Nephron progenitor cell (in vitro differentiated cells): ENCODE results near the gene LSM2.
"Not testable (repeated sequence)": the region's sequence is repeated elsewhere in the genome, so short reads cannot be mapped to it uniquely, and the experiment has no call there.

ENCODE experiments used
- DNase-seq: peaks from one replicate; pipeline ENCODE4 v3.0.0; 2021
- H3K27ac Mint-ChIP-seq: 2 replicates; pipeline ENCODE4 v1.8.0; 2021; ENCODE audit warnings: mild to moderate bottlenecking, moderate library complexity, mixed read lengths
- H3K27me3 Mint-ChIP-seq: 2 replicates; pipeline ENCODE4 v1.8.0; 2021; ENCODE audit warnings: mild to moderate bottlenecking, low read depth, mixed read lengths; ENCODE audit not compliant: poor library complexity
- H3K36me3 Mint-ChIP-seq: 2 replicates; pipeline ENCODE4 v1.8.0; 2021; ENCODE audit warnings: low read depth, mixed read lengths
- H3K4me1 Mint-ChIP-seq: 2 replicates; pipeline ENCODE4 v1.8.0; 2021; ENCODE audit warnings: mixed read lengths
- H3K4me3 Mint-ChIP-seq: 2 replicates; pipeline ENCODE4 v1.8.0; 2021; ENCODE audit warnings: mild to moderate bottlenecking, moderate library complexity, mixed read lengths
- H3K9me3 Mint-ChIP-seq: 2 replicates; pipeline ENCODE4 v1.8.0; 2021; ENCODE audit warnings: mild to moderate bottlenecking, moderate library complexity, mixed read lengths
- TF ChIP-seq, protein P1 (sequence below): fragments of 200-600 bp; sonication (generic); IDR thresholded peaks from 2 replicates; pipeline ENCODE4 v1.5.0; 2021; ENCODE audit warnings: antibody characterized with exemption

The LSM2 gene

DNA sequence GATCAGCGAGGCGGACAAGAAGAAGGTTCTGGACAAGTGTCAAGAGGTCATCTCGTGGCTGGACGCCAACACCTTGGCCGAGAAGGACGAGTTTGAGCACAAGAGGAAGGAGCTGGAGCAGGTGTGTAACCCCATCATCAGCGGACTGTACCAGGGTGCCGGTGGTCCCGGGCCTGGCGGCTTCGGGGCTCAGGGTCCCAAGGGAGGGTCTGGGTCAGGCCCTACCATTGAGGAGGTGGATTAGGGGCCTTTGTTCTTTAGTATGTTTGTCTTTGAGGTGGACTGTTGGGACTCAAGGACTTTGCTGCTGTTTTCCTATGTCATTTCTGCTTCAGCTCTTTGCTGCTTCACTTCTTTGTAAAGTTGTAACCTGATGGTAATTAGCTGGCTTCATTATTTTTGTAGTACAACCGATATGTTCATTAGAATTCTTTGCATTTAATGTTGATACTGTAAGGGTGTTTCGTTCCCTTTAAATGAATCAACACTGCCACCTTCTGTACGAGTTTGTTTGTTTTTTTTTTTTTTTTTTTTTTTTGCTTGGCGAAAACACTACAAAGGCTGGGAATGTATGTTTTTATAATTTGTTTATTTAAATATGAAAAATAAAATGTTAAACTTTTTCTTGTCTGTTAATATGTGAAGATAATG is 23.0 kb upstream of the LSM2 start:
- DNase-seq: no peak
- Mint-ChIP-seq H3K4me1 (peaks cover 45% of the 10 kb centered on the region), H3K27me3 (peaks cover under 1% of the 10 kb centered on the region), H3K36me3 (peaks cover 7% of the 10 kb centered on the region), H3K27ac (peak overlapping the region; percentile 53), H3K4me3 (peak overlapping the region; percentile 91), H3K9me3 (peaks cover 5% of the 10 kb centered on the region)
- TF ChIP-seq, protein P1, sequence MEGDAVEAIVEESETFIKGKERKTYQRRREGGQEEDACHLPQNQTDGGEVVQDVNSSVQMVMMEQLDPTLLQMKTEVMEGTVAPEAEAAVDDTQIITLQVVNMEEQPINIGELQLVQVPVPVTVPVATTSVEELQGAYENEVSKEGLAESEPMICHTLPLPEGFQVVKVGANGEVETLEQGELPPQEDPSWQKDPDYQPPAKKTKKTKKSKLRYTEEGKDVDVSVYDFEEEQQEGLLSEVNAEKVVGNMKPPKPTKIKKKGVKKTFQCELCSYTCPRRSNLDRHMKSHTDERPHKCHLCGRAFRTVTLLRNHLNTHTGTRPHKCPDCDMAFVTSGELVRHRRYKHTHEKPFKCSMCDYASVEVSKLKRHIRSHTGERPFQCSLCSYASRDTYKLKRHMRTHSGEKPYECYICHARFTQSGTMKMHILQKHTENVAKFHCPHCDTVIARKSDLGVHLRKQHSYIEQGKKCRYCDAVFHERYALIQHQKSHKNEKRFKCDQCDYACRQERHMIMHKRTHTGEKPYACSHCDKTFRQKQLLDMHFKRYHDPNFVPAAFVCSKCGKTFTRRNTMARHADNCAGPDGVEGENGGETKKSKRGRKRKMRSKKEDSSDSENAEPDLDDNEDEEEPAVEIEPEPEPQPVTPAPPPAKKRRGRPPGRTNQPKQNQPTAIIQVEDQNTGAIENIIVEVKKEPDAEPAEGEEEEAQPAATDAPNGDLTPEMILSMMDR: peak; percentile 42

DNA sequence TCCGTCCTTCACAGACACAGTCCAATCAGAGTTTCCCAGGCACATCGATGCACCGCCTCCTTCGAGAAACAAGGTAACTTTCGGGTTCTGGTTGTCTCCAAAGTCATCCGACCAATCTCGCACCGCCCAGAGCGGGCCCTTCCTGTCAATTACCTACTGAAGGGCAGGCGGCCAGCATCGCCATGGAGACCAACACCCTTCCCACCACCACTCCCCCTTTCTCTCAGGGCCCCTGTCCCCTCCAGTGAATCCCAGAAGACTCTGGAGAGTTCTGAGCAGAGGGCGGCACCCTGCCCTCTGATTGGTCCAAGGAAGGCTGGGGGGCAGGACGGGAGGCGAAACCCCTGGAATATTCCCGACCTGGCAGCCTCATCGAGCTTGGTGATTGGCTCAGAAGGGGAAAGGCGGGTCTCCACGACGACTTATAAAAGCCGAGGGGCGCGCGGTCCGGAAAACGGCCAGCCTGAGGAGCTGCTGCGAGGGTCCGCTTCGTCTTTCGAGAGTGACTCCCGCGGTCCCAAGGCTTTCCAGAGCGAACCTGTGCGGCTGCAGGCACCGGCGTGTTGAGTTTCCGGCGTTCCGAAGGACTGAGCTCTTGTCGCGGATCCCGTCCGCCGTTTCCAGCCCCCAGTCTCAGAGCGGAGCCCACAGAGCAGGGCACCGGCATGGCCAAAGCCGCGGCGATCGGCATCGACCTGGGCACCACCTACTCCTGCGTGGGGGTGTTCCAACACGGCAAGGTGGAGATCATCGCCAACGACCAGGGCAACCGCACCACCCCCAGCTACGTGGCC is 20.7 kb upstream of the LSM2 start, which contains the start of gene HSPA1B:
Gene HSPA1B (plus strand): TSS at position 453 of the 794 bp plus-strand sequence. CDS start 213 bp downstream, at position 666.
- TF ChIP-seq, protein P1: no peak
- peak; percentile 93 for DNase-seq
- peaks cover 50% of the 10 kb centered on the region for H3K4me1 Mint-ChIP-seq
- H3K27me3 Mint-ChIP-seq: peaks cover 4% of the 10 kb centered on the region
- peak within 1 kb of the TSS; percentile 92 for H3K4me3 Mint-ChIP-seq
- peak within 1 kb of the TSS; percentile 98 for H3K27ac Mint-ChIP-seq
- H3K36me3 Mint-ChIP-seq: peaks cover 7% of the 10 kb centered on the region
- H3K9me3 Mint-ChIP-seq: peaks cover 5% of the 10 kb centered on the region

DNA sequence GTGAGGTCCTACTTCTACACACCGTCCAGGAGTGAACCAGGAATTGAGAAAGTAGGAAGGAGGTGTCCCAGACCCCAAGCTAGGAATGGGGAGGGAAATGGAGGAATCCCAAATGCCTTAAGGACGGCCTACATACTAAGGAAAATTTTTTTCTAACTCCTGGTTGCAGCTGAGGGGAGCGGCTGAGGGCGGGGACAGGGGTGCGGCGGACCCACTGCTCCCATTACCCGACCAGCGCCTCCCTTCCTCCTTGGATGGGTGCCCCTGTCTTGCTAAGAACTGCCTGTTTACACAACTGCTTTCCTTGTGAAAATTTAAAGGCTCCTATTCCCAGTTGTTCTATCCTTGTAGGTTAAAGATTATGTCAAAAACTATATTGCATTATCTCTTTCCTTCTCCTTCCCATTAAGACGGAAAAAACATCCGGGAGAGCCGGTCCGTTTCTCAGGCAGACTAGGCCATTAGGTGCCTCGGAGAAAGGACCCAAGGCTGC is 20.1 kb upstream of the LSM2 start:
- Mint-ChIP-seq H3K4me1 (peaks cover 57% of the 10 kb centered on the region), H3K27ac (peak overlapping the region; percentile 98), H3K9me3 (peaks cover 5% of the 10 kb centered on the region), H3K4me3 (peak overlapping the region; percentile 92), H3K36me3 (peaks cover 7% of the 10 kb centered on the region), H3K27me3 (peaks cover 4% of the 10 kb centered on the region)
- peak; percentile 45 for DNase-seq
- TF ChIP-seq, protein P1: no peak

DNA sequence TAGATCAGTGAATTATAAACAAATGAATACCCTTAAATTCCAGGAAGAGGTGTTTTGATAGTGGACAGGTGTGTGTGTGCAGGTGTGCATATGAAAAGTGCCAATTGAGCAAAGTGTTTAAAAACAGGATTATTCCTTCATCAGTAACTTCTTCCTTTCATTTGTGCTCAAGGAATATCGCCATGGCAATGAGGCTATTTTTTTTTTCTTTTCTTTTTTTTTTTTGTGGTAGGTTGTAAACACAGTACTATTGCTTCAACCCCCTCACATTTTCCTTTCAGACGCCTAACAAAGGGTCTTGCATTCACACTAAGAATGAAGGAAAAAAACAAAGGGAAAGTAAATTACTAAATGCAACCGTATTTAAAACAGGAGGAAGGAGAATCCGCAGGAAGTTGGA is 18.8 kb upstream of the LSM2 start:
- TF ChIP-seq, protein P1: no peak
- peak overlapping the region; percentile 92 for H3K4me3 Mint-ChIP-seq
- H3K4me1 Mint-ChIP-seq: peaks cover 60% of the 10 kb centered on the region
- H3K27ac Mint-ChIP-seq: no peak overlapping the region
- H3K36me3 Mint-ChIP-seq: peaks cover 7% of the 10 kb centered on the region
- DNase-seq: no peak
- peaks cover 5% of the 10 kb centered on the region for H3K9me3 Mint-ChIP-seq
- peaks cover 4% of the 10 kb centered on the region for H3K27me3 Mint-ChIP-seq

DNA sequence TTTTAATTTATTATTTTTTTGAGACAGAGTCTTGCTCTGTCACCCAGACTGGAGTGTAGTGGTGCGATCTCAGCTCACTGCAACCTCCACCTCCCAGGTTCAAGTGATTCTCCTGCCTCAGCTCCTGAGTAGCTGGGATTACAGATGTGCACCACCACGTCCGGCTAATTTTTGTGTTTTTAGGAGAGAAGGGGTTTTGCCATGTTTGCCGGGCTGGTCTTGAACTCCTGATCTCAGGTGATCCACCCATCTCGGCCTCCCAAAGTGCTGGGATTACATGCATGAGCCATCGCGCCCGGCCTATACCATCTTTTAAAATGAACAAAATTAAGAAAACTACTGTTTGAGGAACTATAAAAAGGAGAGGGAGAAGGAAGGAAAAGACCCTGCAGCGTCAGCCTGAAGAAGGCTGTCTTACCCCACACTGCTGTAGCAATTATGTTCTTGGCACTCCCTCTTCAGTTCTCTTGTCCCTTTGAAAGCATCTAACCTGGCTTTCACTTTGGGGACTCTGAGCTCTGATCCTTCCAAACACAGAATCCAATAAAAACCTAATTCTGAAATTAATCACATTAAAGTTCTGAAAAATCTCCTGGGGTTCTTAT is 16.9 kb upstream of the LSM2 start:
- H3K4me3 Mint-ChIP-seq, DNase-seq, H3K27me3 Mint-ChIP-seq, H3K36me3 Mint-ChIP-seq, H3K27ac Mint-ChIP-seq: not testable (repeated sequence)
- Mint-ChIP-seq H3K9me3 (peaks cover 11% of the 10 kb centered on the region), H3K4me1 (peaks cover 55% of the 10 kb centered on the region)
